Pulmonary artery endothelial cell (primary cell): ENCODE results near the gene ELL. TPM values are rescaled to one million over a fixed set of nuclear protein-coding genes. Genes with fewer than 3 reads are reported as not detected.

Experiments
- DNase-seq: peaks from one replicate; pipeline ENCODE4 v3.0.0-alpha.2; 2011; ENCODE audit warnings: low read depth, low spot score
- total RNA-seq: library from RNA; depleted of rRNA; stranded (reverse); fragments of >200 nt; gene quantifications from 2 replicates; pipeline ENCODE4 v1.2.3, GENCODE V29; 2014

The ELL gene
- total RNA-seq, 1 donor from 2014 or later = 13.4 TPM

GRCh38 chr19:18473003-18473705 is 48.7 kb downstream of the ELL start:
- no peak for DNase-seq

- DNase-seq = no peak
These were observed 51.1 kb downstream of the ELL start for GRCh38 chr19:18470787-18471186.

- DNase-seq = no peak
These were observed 52.6 kb downstream of the ELL start for GRCh38 chr19:18469069-18469846.

GRCh38 chr19:18468517-18468916 is 53.4 kb downstream of the ELL start:
- DNase-seq = no peak

- no peak for DNase-seq
These were observed 53.9 kb downstream of the ELL start for GRCh38 chr19:18467978-18468377.

GRCh38 chr19:18466354-18466753 is 55.5 kb downstream of the ELL start:
- no peak for DNase-seq

GRCh38 chr19:18465964-18466339 is 55.9 kb downstream of the ELL start:
- no peak for DNase-seq

GRCh38 chr19:18465214-18465963 is 56.5 kb downstream of the ELL start:
- DNase-seq = no peak

GRCh38 chr19:18464646-18465045 is 57.2 kb downstream of the ELL start:
- DNase-seq = no peak

GRCh38 chr19:18461471-18461870 is 60.4 kb downstream of the ELL start:
- DNase-seq = no peak

GRCh38 chr19:18460900-18461299 is 61.0 kb downstream of the ELL start:
- DNase-seq = no peak

- DNase-seq = no peak
These were observed 64.2 kb downstream of the ELL start for GRCh38 chr19:18457483-18458331.

- DNase-seq = no peak
These were observed 64.9 kb downstream of the ELL start for GRCh38 chr19:18456974-18457373.

GRCh38 chr19:18456279-18456678 is 65.6 kb downstream of the ELL start:
- no peak for DNase-seq

GRCh38 chr19:18453269-18454024 is 68.4 kb downstream of the ELL start:
- DNase-seq = no peak

GRCh38 chr19:18452386-18452785 is 69.5 kb downstream of the ELL start:
- DNase-seq = no peak

GRCh38 chr19:18450931-18451836 is 70.7 kb downstream of the ELL start:
- no peak for DNase-seq

- no peak for DNase-seq
These were observed 71.6 kb downstream of the ELL start for GRCh38 chr19:18450021-18450930.
